NB4 (cell line): ENCODE results near the gene ACKR3.

Experiments
- DNase-seq: peaks from one replicate; pipeline ENCODE4 v3.0.0; 2010; ENCODE audit warnings: low read depth
- H3K4me3 ChIP-seq: one replicate; pipeline ENCODE4 v1.5.1; 2011; ENCODE audit warnings: mild to moderate bottlenecking, low read depth, low read length, moderate library complexity
- CTCF ChIP-seq: IDR thresholded peaks from one replicate; pipeline ENCODE4 v1.5.1; 2012; ENCODE audit warnings: low read depth, low read length
- MYC ChIP-seq: IDR thresholded peaks from 2 replicates; pipeline ENCODE4 v1.6.1; 2011; ENCODE audit warnings: low read depth, low read length
- POLR2A ChIP-seq: IDR thresholded peaks from 2 replicates; pipeline ENCODE4 v1.6.1; 2011; ENCODE audit warnings: mild to moderate bottlenecking; ENCODE audit not compliant: insufficient read length; ENCODE audit errors: extremely low read depth
- TF ChIP-seq, protein P1 (sequence below): IDR thresholded peaks from 2 replicates; pipeline ENCODE4 v1.6.1; 2011; ENCODE audit warnings: low read depth, low read length

ACKR3 gene

DNA sequence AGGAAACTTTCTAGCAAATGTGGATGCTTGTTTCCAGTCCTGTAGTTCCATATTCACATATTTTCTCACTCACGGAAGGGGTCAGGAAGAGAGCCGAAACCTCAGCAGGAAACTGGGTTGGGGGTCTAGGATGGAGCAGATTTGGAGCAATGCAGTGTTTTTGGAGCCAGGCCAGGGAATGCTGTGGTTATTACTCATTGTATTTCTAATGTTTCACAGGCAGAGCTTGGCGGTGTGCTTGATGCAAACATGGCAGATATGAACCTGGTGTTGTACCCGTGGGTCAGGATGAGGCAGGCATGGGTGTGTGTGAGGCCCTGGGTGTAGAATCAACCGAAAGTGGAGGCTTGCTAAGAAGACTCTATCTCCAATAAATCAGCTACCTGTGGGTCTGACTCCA lies 34.6 kb upstream of the ACKR3 start:
- DNase-seq = no peak
- no peak overlapping the region for H3K4me3 ChIP-seq
- TF ChIP-seq MYC (no peak), POLR2A (no peak), CTCF (no peak)
- TF ChIP-seq, protein P1, sequence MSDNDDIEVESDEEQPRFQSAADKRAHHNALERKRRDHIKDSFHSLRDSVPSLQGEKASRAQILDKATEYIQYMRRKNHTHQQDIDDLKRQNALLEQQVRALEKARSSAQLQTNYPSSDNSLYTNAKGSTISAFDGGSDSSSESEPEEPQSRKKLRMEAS = no peak

DNA sequence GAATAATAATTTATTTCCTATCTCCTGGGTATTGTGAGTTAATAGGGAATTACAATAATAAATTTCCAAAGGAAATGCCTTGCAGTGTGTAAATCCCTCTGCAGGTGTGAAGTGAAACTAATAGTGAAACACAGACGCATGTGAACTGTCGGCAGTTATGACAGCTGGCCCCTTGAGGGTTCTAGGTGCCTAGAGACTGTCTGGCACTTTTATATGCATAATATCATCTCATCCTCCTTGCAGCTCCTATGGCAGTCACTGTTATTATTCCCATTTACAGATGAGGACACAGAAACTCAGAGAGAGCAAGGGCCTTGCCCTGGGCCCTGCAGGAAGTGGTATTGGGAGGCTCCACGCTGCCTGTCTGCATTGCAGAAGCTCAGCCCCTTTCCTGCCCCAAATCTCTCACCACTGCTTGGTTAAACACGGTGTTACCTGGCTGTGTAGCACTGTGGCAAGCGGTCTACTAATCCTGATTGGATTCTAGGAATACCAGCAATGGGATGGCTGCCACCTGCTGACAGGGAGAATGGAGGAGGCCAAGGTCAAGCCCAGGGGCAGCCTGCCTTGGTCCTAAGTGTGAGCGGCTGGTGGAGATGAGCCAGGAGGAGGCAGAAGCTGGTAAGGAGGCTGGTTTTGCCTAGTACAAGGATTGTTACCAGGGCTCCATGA lies 32.8 kb upstream of the ACKR3 start:
- no peak overlapping the region for H3K4me3 ChIP-seq
- DNase-seq = no peak

DNA sequence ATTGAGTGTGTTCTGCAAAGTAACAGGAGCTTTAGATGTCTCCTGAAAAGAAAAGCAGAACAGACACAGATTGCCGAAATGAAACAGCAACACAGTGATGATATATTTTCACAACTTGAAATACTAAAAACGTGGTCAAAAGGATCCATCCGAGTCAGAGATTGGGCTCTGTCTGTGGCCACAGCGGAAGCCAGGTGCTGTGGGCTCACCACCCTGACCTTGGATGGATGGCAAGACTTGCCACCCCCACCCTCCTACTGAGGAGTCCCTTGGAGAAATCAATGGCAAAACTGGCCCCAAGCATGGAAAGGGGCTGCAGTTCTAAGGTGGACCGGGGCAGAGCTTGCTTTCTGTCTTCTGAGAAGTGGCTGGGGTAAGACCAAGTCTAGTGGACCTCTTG lies 31.4 kb upstream of the ACKR3 start:
- DNase-seq = no peak
- no peak overlapping the region for H3K4me3 ChIP-seq
- no peak for TF ChIP-seq CTCF
- TF ChIP-seq MYC = no peak
- TF ChIP-seq POLR2A = no peak
- TF ChIP-seq, protein P1 = no peak

More for the DNA sequence above, 32.8 kb upstream of the ACKR3 start:
- TF ChIP-seq MYC = no peak

DNA sequence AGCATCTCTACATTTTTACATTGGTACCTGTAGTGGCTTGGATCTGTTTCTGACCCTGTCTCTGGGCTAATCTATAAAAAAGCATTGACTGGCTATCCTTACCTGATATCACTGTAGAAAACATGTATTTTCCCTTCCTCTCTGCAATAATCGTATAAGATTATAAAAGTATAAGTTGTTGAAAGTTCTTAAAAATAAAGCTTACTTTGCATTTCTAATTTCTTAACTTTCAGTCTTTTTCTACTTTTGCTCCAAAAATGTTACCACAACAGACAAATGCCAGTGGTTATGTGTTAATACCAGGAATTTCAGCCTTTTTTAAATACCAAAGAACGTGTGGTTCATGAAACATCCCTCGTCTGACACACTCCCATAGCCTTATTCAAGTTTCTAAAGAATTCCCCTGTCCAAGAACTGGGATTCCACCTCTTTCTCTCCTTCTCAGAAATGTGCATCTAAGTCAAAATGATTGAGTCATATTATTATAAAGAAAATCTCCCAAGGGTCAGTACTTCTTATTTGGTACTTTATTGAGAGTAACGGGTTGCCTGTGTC lies 28.5 kb upstream of the ACKR3 start:
- no peak for TF ChIP-seq CTCF
- TF ChIP-seq MYC = no peak
- TF ChIP-seq POLR2A = no peak
- TF ChIP-seq, protein P1 = no peak
- no peak for DNase-seq
- H3K4me3 ChIP-seq = no peak overlapping the region

GRCh38 chr2:236544362-236544761 lies 25.3 kb upstream of the ACKR3 start:
- H3K4me3 ChIP-seq = no peak overlapping the region
- TF ChIP-seq, protein P1 = no peak
- no peak for TF ChIP-seq MYC
- TF ChIP-seq POLR2A = no peak
- no peak for TF ChIP-seq CTCF

GRCh38 chr2:236545248-236545658 lies 24.4 kb upstream of the ACKR3 start:
- H3K4me3 ChIP-seq = no peak overlapping the region
- no peak for TF ChIP-seq POLR2A
- TF ChIP-seq CTCF = no peak
- TF ChIP-seq, protein P1 = no peak
- no peak for TF ChIP-seq MYC
- no peak for DNase-seq

More at GRCh38 chr2:236544362-236544761, 25.3 kb upstream of the ACKR3 start:
- DNase-seq = no peak
